HCT116 (cell line): Measurements from ENCODE around the gene ACP6. TPM values are rescaled to one million over a fixed set of nuclear protein-coding genes. Genes with fewer than 3 reads are reported as not detected.

Source experiments
- ATAC-seq: fragments of 200-7000 bp; cut with Tn5 transposase; 2 replicates; pipeline ENCODE4 v1.9.1; 2020; ENCODE audit warnings: mild to moderate bottlenecking, moderate library complexity
- BruUV-seq: library from RNA; stranded (reverse); fragments of 400-500 nt; replicated peaks from 2 replicates; lab custom pipeline; 2021; lab: Mats Ljungman, UMichigan
- CTCF ChIA-PET: fragments of 300-600 bp; sonication (Branson Sonifier 250); formaldehyde crosslinking; loops from one replicate; lab custom pipeline; 2021; ENCODE audit warnings: antibody characterized with exemption; lab: Charles Lee
- POLR2A ChIA-PET: fragments of 300-600, 350-600 bp; sonication (Branson Sonifier 250); formaldehyde crosslinking; loops from one replicate; lab custom pipeline; 2021; ENCODE audit warnings: antibody characterized with exemption; lab: Charles Lee
- RAD21 ChIA-PET, 2 experiments: fragments of 300-600 bp; sonication (Branson Sonifier 250); formaldehyde crosslinking; loops; one replicate each; lab custom pipeline; 2023; ENCODE audit warnings: low total read pairs in 2 of 2; ENCODE audit not compliant: uncharacterized antibody in 2 of 2, unreplicated experiment in 2 of 2, low non-redundant PET in 1 of 2; lab: Charles Lee
- DNase-seq: peaks from one replicate; pipeline ENCODE4 v3.0.0-alpha.2; 2010; ENCODE audit warnings: low read depth, low spot score
- H2AFZ ChIP-seq: fragments of 200-600 bp; shearing (Covaris generic), sonication (generic); 2 replicates; pipeline ENCODE4 v1.6.1; 2017; ENCODE audit warnings: low read depth, mixed run types, mixed read lengths, antibody characterized with exemption, low read length; ENCODE audit not compliant: poor library complexity, severe bottlenecking
- H3K27ac ChIP-seq: 2 replicates; pipeline ENCODE4 v1.5.1; 2012; ENCODE audit warnings: low read depth, low read length
- H3K27me3 ChIP-seq: fragments of 200-600 bp; sonication (generic); 2 replicates; pipeline ENCODE4 v1.6.1; 2016; ENCODE audit warnings: mixed run types, low read length, mixed read lengths; ENCODE audit not compliant: insufficient read depth
- H3K36me3 ChIP-seq, 2 experiments: fragments of 200-500 bp in 1 of 2; fragments of 200-600 bp in 1 of 2; sonication (Bioruptor generic) in 1 of 2; sonication (generic) in 1 of 2; 2 replicates each; pipeline versions ENCODE4 v1.5.1 to v1.6.1; 2014 to 2016; ENCODE audit warnings: low read length in 2 of 2, inconsistent platforms in 1 of 2, mixed read lengths in 1 of 2, mixed run types in 1 of 2; ENCODE audit not compliant: insufficient read depth in 2 of 2, control insufficient read depth in 1 of 2
- H3K4me1 ChIP-seq, 2 experiments: fragments of 200-600 bp in 1 of 2; sonication (generic) in 1 of 2; 2 replicates each; pipeline versions ENCODE4 v1.5.1 to v1.6.1; 2012 to 2017; ENCODE audit warnings: low read length in 2 of 2, inconsistent platforms in 1 of 2, mild to moderate bottlenecking in 1 of 2, mixed read lengths in 1 of 2, mixed run types in 1 of 2, moderate library complexity in 1 of 2; ENCODE audit not compliant: insufficient read depth in 2 of 2, control insufficient read depth in 1 of 2
- H3K4me2 ChIP-seq: fragments of 200-600 bp; sonication (generic); 2 replicates; pipeline ENCODE4 v1.6.1; 2017; ENCODE audit warnings: mixed run types, low read length, mixed read lengths
- H3K4me3 ChIP-seq, 2 experiments: fragments of 200-600 bp in 1 of 2; sonication (generic) in 1 of 2; replicated peaks in 1 of 2; 2 replicates each; pipeline ENCODE4 v1.5.1; 2011 to 2016; ENCODE audit warnings: low read length in 2 of 2, control low read depth in 1 of 2, low read depth in 1 of 2, mild to moderate bottlenecking in 1 of 2, mixed read lengths in 1 of 2, mixed run types in 1 of 2
- H3K79me2 ChIP-seq: fragments of 200-600 bp; sonication (generic); 2 replicates; pipeline ENCODE4 v1.6.1; 2017; ENCODE audit warnings: mild to moderate bottlenecking, mixed run types, low read length, moderate library complexity, mixed read lengths; ENCODE audit not compliant: insufficient read depth
- H3K9ac ChIP-seq: fragments of 200-600 bp; sonication (generic); 2 replicates; pipeline ENCODE4 v1.6.1; 2016; ENCODE audit warnings: low read length, mixed read lengths
- H3K9me2 ChIP-seq: fragments of 200-600 bp; sonication (generic), shearing (Covaris generic); 2 replicates; pipeline ENCODE4 v1.6.1; 2017; ENCODE audit warnings: mixed run types, mild to moderate bottlenecking, moderate library complexity; ENCODE audit not compliant: insufficient read depth
- H3K9me3 ChIP-seq, 2 experiments: fragments of 200-500 bp in 1 of 2; fragments of 200-600 bp in 1 of 2; sonication (Bioruptor generic) in 1 of 2; sonication (generic) in 1 of 2; 2 replicates each; pipeline ENCODE4 v1.6.1; 2014 to 2017; ENCODE audit warnings: low read length in 2 of 2, mixed read lengths in 2 of 2, inconsistent platforms in 1 of 2, low read depth in 1 of 2, mild to moderate bottlenecking in 1 of 2, mixed run types in 1 of 2, moderate library complexity in 1 of 2; ENCODE audit not compliant: control insufficient read depth in 1 of 2, insufficient read depth in 1 of 2
- H4K20me1 ChIP-seq: fragments of 200-600 bp; sonication (generic), shearing (Covaris generic); 2 replicates; pipeline ENCODE4 v1.6.1; 2017; ENCODE audit warnings: mixed run types, mild to moderate bottlenecking, moderate library complexity; ENCODE audit not compliant: insufficient read depth
- CBX3 ChIP-seq: IDR thresholded peaks from 2 replicates; pipeline ENCODE4 v1.6.1; 2012; ENCODE audit warnings: low read depth
- EZH2phosphoT487 ChIP-seq: fragments of 200-600 bp; IDR thresholded peaks from 2 replicates; pipeline ENCODE4 v1.6.1; 2018; ENCODE audit warnings: antibody characterized with exemption, borderline replicate concordance
- POLR2A ChIP-seq: IDR thresholded peaks from 2 replicates; pipeline ENCODE4 v1.7.0; 2011; ENCODE audit warnings: borderline replicate concordance; ENCODE audit not compliant: insufficient read depth, insufficient read length; ENCODE audit errors: extremely low read depth
- RAD21 ChIP-seq: IDR thresholded peaks from 2 replicates; pipeline ENCODE4 v1.6.1; 2012; ENCODE audit warnings: low read depth, mild to moderate bottlenecking
- TCF7L2 ChIP-seq: IDR thresholded peaks from 2 replicates; pipeline ENCODE4 v1.7.0; 2011; ENCODE audit warnings: borderline replicate concordance, inconsistent platforms; ENCODE audit not compliant: insufficient read depth, insufficient read length; ENCODE audit errors: extremely low read depth
- YY1 ChIP-seq: IDR thresholded peaks from 2 replicates; pipeline ENCODE4 v1.6.1; 2011; ENCODE audit warnings: low read length, low read depth, moderate library complexity, mild to moderate bottlenecking; ENCODE audit not compliant: insufficient replicate concordance; ENCODE audit errors: extremely low read depth
- ZNF274 ChIP-seq: fragments of 200-500 bp; sonication (Bioruptor generic); IDR thresholded peaks from 2 replicates; pipeline ENCODE4 v1.6.1; 2014; ENCODE audit warnings: mild to moderate bottlenecking, low read depth, low read length, inconsistent platforms
- intact Hi-C: fragments of 100-400 bp; cut with micrococcal nuclease; formaldehyde crosslinking; loops from 2 replicates; pipeline ENCODE4 v1.10.0; 2022
- total RNA-seq: library from RNA; stranded (reverse); gene quantifications from one replicate; pipeline ENCODE4 v1.2.1, GENCODE V29; 2021; ENCODE audit not compliant: unreplicated experiment
- TF ChIP-seq, protein P1 (sequence below): IDR thresholded peaks from 2 replicates; pipeline ENCODE4 v1.6.1; 2012
- TF ChIP-seq, protein P2 (sequence below): IDR thresholded peaks from 2 replicates; pipeline ENCODE4 v1.6.1; 2011; ENCODE audit warnings: mild to moderate bottlenecking, low read length, moderate library complexity; ENCODE audit not compliant: insufficient replicate concordance; ENCODE audit errors: extremely low read depth

Gene ACP6
- total RNA-seq, 1 experiment from 2014 or later: 26.4 TPM

- Histone ChIP-seq H2AFZ (no peak overlapping the region), H3K4me1 (no peaks in the 10 kb centered on the region), H4K20me1 (no peaks in the 10 kb centered on the region), H3K36me3 (no peaks in the 10 kb centered on the region), H3K79me2 (no peaks in the 10 kb centered on the region), H3K4me3 (no peak overlapping the region), H3K9ac (no peak overlapping the region), H3K9me3 (no peaks in the 10 kb centered on the region), H3K27ac (no peak overlapping the region), H3K27me3 (no peaks in the 10 kb centered on the region), H3K4me2 (no peak overlapping the region), H3K9me2 (no peaks in the 10 kb centered on the region)
- RAD21 ChIA-PET: interaction anchor here in 1 of 2 experiments (0.7 kb wide), 1 partner anchor 90 kb away, joined by 3 read pairs; the partner anchor contains the start of gene BCL9
- intact Hi-C loops: no loop called here
- TF ChIP-seq, protein P1, sequence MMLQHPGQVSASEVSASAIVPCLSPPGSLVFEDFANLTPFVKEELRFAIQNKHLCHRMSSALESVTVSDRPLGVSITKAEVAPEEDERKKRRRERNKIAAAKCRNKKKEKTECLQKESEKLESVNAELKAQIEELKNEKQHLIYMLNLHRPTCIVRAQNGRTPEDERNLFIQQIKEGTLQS: no peak
- no peak for TF ChIP-seq CBX3
- no peak for TF ChIP-seq POLR2A
- TF ChIP-seq, protein P2, sequence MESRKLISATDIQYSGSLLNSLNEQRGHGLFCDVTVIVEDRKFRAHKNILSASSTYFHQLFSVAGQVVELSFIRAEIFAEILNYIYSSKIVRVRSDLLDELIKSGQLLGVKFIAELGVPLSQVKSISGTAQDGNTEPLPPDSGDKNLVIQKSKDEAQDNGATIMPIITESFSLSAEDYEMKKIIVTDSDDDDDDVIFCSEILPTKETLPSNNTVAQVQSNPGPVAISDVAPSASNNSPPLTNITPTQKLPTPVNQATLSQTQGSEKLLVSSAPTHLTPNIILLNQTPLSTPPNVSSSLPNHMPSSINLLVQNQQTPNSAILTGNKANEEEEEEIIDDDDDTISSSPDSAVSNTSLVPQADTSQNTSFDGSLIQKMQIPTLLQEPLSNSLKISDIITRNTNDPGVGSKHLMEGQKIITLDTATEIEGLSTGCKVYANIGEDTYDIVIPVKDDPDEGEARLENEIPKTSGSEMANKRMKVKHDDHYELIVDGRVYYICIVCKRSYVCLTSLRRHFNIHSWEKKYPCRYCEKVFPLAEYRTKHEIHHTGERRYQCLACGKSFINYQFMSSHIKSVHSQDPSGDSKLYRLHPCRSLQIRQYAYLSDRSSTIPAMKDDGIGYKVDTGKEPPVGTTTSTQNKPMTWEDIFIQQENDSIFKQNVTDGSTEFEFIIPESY: no peak
- no peak for TF ChIP-seq ZNF274
- no peak for TF ChIP-seq RAD21
- no peak for TF ChIP-seq TCF7L2
- no peak for TF ChIP-seq EZH2phosphoT487
- no peak for TF ChIP-seq YY1
- ATAC-seq (no peak), DNase-seq (no peak)
- CTCF ChIA-PET: interaction anchor here (1.1 kb wide), 1 partner anchor 9 kb away, joined by 3 read pairs; no protein-coding TSS in a partner anchor
- no TSS peak for BruUV-seq
- POLR2A ChIA-PET: no interaction called here
Observed at GRCh38 chr1:147631839-147632238, 38.5 kb downstream of the ACP6 start.
